Tibial nerve (tissue), 4 donors: ENCODE results near the gene CWC25. TPM values are rescaled to one million over a fixed set of nuclear protein-coding genes. Genes with fewer than 3 reads are reported as not detected.
A peak's percentile ranks its signal among the peaks of the same experiment; 100 is the strongest.

Experiments used
- DNase-seq, 2 donors: peaks; one replicate each; pipeline ENCODE4 v3.0.0-alpha.2; 2019; ENCODE audit warnings: low spot score in 2 of 2
- H3K27ac ChIP-seq, 4 donors: fragments of 200-600 bp; sonication (generic) in 3 of 4; one replicate each; pipeline ENCODE4 v1.5.1; 2017 to 2019; ENCODE audit warnings: mild to moderate bottlenecking in 1 of 4
- H3K27me3 ChIP-seq, 2 donors: fragments of 200-600 bp; sonication (generic) in 1 of 2; one replicate each; pipeline versions ENCODE4 v1.5.1 to v1.6.0; 2017 to 2019
- H3K36me3 ChIP-seq, 3 donors: fragments of 200-600 bp; sonication (generic); one replicate each; pipeline ENCODE4 v1.5.1; 2018 to 2019
- H3K4me1 ChIP-seq, 4 donors: fragments of 200-600 bp; sonication (generic) in 3 of 4; one replicate each; pipeline ENCODE4 v1.5.1; 2017 to 2019
- H3K4me3 ChIP-seq, 4 donors: fragments of 200-600 bp; sonication (generic) in 3 of 4; one replicate each; pipeline ENCODE4 v1.5.1; 2017 to 2019; ENCODE audit warnings: mild to moderate bottlenecking in 1 of 4, moderate library complexity in 1 of 4
- H3K9me3 ChIP-seq, 4 donors: fragments of 200-600 bp; sonication (generic) in 3 of 4; one replicate each; pipeline ENCODE4 v1.5.1; 2017 to 2019
- EP300 ChIP-seq, 2 donors: sonication (generic); formaldehyde crosslinking; IDR thresholded peaks; one replicate each; pipeline ENCODE4 v1.6.1; 2017; ENCODE audit warnings: antibody characterized with exemption in 2 of 2, mild to moderate bottlenecking in 1 of 2
- POLR2A ChIP-seq, 2 donors: fragments of 450-650 bp; IDR thresholded peaks; one replicate each; pipeline ENCODE4 v1.6.1; 2017; ENCODE audit warnings: antibody characterized with exemption in 2 of 2, mild to moderate bottlenecking in 2 of 2, moderate library complexity in 2 of 2
- WGBS, 2 donors: methylation state at CpG; one replicate each; pipeline ENCODE4 v1.1.5; 2018; 5-methylcytosine and 5-hydroxymethylcytosine counted together
- total RNA-seq, 4 donors: library from RNA; depleted of rRNA; stranded (reverse); fragments of >200 nt; gene quantifications; one replicate each; pipeline ENCODE4 v1.1.0, GENCODE V29; 2016
- TF ChIP-seq, protein P1 (sequence below), 5 experiments: fragments of 200-600 bp in 3 of 5; fragments of 450-650 bp in 2 of 5; sonication (generic) in 3 of 5; IDR thresholded peaks; one replicate each; pipeline ENCODE4 v1.5.1; 2016 to 2019; ENCODE audit warnings: antibody characterized with exemption in 5 of 5, mild to moderate bottlenecking in 3 of 5, moderate library complexity in 2 of 5

Gene CWC25
- total RNA-seq, 4 donors from 2014 or later, result 19.0 to 43.3 (median 24.9) TPM

DNA sequence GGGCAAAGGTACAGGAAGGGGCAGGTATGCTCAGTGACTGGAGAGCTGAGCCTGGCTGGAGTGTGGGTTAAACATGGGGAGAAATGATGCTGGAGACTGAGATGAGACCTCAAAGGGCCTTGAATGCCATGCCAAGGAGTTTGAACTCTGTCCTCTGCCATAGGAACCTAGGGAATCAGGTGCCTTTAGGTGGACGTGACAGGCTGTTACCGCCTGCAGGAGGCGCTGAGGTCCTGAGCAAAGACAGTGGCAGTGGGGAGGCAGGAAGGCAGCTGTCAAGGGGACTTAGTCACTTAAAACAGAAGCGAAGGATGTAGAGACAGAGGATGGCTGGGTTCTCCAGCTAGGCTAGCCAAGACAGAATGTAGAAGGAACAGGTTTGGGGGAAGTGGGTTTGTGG lies 63.5 kb downstream of the CWC25 start:
- Histone ChIP-seq H3K36me3 (peaks cover 0 to 100% (median 5%) of the 10 kb centered on the region in 3 donors), H3K27ac (no peak overlapping the region), H3K4me1 (peaks cover 0 to 3% (median 0%) of the 10 kb centered on the region in 4 donors), H3K4me3 (no peak overlapping the region), H3K9me3 (no peaks in the 10 kb centered on the region), H3K27me3 (no peaks in the 10 kb centered on the region)
- WGBS, 2 donors, result 66 to 78% methylated on average over 4 of the region's 4 CpGs
- DNase-seq, result no peak
- TF ChIP-seq EP300 (IDR thresholded peaks at IDR 0.05) (no peak), POLR2A (IDR thresholded peaks at IDR 0.05) (no peak)
- TF ChIP-seq, protein P1, sequence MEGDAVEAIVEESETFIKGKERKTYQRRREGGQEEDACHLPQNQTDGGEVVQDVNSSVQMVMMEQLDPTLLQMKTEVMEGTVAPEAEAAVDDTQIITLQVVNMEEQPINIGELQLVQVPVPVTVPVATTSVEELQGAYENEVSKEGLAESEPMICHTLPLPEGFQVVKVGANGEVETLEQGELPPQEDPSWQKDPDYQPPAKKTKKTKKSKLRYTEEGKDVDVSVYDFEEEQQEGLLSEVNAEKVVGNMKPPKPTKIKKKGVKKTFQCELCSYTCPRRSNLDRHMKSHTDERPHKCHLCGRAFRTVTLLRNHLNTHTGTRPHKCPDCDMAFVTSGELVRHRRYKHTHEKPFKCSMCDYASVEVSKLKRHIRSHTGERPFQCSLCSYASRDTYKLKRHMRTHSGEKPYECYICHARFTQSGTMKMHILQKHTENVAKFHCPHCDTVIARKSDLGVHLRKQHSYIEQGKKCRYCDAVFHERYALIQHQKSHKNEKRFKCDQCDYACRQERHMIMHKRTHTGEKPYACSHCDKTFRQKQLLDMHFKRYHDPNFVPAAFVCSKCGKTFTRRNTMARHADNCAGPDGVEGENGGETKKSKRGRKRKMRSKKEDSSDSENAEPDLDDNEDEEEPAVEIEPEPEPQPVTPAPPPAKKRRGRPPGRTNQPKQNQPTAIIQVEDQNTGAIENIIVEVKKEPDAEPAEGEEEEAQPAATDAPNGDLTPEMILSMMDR (IDR thresholded peaks at IDR 0.05), result peak in 1 of 5 experiments; percentile 12

DNA sequence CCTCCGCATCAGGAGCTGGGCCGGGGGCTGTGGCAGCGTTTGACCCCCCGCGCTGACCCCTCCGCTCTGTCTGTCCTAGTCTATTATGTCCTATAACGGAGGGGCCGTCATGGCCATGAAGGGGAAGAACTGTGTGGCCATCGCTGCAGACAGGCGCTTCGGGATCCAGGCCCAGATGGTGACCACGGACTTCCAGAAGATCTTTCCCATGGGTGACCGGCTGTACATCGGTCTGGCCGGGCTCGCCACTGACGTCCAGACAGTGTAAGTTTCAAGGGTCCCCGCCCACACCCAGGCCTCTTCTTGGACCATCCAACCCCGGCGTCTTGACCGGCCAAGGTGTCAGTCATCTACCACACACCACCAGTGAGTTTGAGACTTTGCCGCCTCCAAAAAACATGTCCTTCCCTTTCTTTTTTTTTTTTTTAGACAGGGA lies 72.0 kb downstream of the CWC25 start:
- DNase-seq, result no peak
- H3K36me3 ChIP-seq, result peaks cover 0 to 41% (median 4%) of the 10 kb centered on the region in 3 donors
- WGBS, 2 donors, result 7 to 8% methylated on average over 22 of the region's 22 CpGs
- H3K4me1 ChIP-seq, result peaks cover 0 to 60% (median 41%) of the 10 kb centered on the region in 4 donors
- peak overlapping the region; percentile 39 to 93 (median 88) for H3K27ac ChIP-seq
- H3K27me3 ChIP-seq, result peaks cover 0 to 3% of the 10 kb centered on the region in 2 donors
- no peak for TF ChIP-seq POLR2A (IDR thresholded peaks at IDR 0.05)
- TF ChIP-seq, protein P1 (IDR thresholded peaks at IDR 0.05), result no peak
- no peak for TF ChIP-seq EP300 (IDR thresholded peaks at IDR 0.05)
- H3K4me3 ChIP-seq, result peak overlapping the region; percentile 67 to 87 (median 76)
- no peaks in the 10 kb centered on the region for H3K9me3 ChIP-seq

DNA sequence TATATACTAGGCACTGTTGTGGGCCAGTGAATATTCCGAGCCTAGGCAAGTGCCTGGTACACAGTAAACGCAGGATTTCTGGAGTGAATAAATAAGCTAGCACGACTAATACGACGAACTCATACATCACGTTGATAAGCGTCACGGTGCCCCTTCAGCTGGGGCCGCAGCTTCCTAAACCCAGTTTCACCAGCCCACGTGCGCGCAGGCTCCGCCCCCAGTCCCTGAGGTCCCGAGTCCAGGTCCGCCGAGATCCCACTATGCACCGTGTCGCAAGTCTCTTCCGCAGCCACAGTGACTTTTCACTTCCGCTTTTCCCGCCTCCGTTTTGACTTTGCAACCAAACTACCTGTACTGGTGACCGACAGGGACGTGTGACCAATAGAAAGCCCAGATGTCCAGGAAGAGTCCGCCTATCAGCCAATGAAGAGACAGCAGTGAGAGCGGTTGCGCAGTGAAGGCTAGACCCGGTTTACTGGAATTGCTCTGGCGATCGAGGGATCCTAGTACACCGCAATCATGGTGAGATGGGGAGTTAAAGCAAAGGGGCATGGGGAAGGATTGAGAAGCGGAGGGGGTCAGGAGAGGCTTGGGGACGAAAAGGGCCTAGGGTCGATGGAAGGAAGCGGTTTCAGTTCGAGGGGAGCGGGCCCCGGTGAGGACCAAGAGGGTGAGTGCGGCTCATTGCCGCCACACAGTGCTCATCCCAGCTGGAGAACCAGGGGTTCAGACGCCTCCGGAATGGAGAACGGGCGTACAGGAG lies 72.6 kb downstream of the CWC25 start, which contains the start of gene PSMB3:
TSS of gene PSMB3 (plus strand) at position 434 of the 763 bp plus-strand sequence. CDS start at position 520, 86 bp downstream.
- 0% methylated on average over 44 of the region's 44 CpGs for WGBS, 2 donors
- peaks cover 0 to 60% (median 42%) of the 10 kb centered on the region in 4 donors for H3K4me1 ChIP-seq
- peaks cover 0 to 3% of the 10 kb centered on the region in 2 donors for H3K27me3 ChIP-seq
- peak within 1 kb of the TSS; percentile 41 to 93 (median 88) for H3K27ac ChIP-seq
- H3K4me3 ChIP-seq, result peak within 1 kb of the TSS; percentile 67 to 87 (median 76)
- no peaks in the 10 kb centered on the region for H3K9me3 ChIP-seq
- H3K36me3 ChIP-seq, result peaks cover 0 to 35% (median 4%) of the 10 kb centered on the region in 3 donors
- DNase-seq, result peak; percentile 96 to 99
- TF ChIP-seq EP300 (IDR thresholded peaks at IDR 0.05), result peak in 1 of 2 donors; percentile 89
- TF ChIP-seq, protein P1 (IDR thresholded peaks at IDR 0.05), result peak in 1 of 5 experiments; percentile 53
- peak; percentile 5 to 28 for TF ChIP-seq POLR2A (IDR thresholded peaks at IDR 0.05)

DNA sequence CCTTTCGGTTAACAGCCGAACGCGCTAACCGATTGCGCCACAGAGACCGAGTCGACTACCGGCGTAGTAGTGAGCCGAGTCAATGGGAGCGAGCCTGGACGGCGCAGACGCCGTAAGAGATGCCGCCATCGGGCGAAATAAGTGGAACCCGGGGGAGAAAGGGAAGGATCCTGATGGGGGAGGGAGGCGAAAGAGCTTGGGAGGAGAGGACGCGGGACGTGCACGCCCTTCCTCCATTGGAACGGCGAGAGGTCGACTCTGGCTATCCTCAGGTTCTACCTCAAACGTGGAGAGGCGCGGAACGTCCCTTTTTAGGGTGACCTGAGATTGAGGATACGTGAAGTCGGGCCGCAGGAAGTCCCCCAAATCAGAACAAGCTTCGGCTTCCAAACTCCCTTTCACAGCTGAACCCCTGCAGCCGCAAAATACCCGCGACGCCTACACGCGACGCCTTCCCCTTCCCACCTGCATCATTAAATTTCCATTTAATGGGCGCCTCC lies 73.3 kb downstream of the CWC25 start:
- Histone ChIP-seq H3K36me3 (peaks cover 0 to 29% (median 4%) of the 10 kb centered on the region in 3 donors), H3K27me3 (peaks cover 0 to 3% of the 10 kb centered on the region in 2 donors), H3K9me3 (no peaks in the 10 kb centered on the region), H3K4me1 (peaks cover 0 to 63% (median 48%) of the 10 kb centered on the region in 4 donors), H3K4me3 (peak overlapping the region; percentile 67 to 87 (median 76)), H3K27ac (peak overlapping the region; percentile 41 to 91 (median 88))
- DNase-seq, result peak; percentile 73 to 81
- TF ChIP-seq POLR2A (IDR thresholded peaks at IDR 0.05), result no peak
- TF ChIP-seq EP300 (IDR thresholded peaks at IDR 0.05), result no peak
- TF ChIP-seq, protein P1 (IDR thresholded peaks at IDR 0.05), result no peak
- WGBS, 2 donors, result 0 to 1% methylated on average over 44 of the region's 44 CpGs
